Lower leg skin (tissue), 3 donors: ENCODE measurements around the gene PARD6B.

Source experiments
- POLR2A ChIP-seq, 2 donors: fragments of 450-650 bp; IDR thresholded peaks; one replicate each; pipeline ENCODE4 v1.6.1; 2016 to 2017; ENCODE audit warnings: antibody characterized with exemption in 2 of 2, mild to moderate bottlenecking in 1 of 2, moderate library complexity in 1 of 2
- TF ChIP-seq, protein P1 (sequence below), 3 donors: fragments of 450-650 bp; IDR thresholded peaks; one replicate each; pipeline ENCODE4 v1.5.1; 2016; ENCODE audit warnings: antibody characterized with exemption in 3 of 3, mild to moderate bottlenecking in 3 of 3, moderate library complexity in 2 of 3

DNA sequence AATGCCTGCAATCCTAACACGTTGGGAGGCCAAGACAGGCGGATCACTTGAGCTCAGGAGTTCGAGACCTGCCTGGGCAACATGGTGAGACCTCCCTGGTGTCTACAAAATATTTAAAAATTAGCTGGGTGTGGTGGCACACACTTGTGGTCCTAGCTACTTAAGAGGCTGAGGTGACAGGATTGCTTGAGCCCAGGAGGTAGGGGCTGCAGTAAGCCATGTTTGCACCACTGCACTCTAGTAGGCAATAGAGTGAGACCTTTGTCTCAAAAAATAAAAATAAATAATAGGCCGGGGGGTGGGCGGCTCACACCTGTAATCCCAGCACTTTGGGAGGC lies 21.8 kb upstream of the PARD6B start:
- no peak for TF ChIP-seq POLR2A (IDR thresholded peaks at IDR 0.05)
- TF ChIP-seq, protein P1, sequence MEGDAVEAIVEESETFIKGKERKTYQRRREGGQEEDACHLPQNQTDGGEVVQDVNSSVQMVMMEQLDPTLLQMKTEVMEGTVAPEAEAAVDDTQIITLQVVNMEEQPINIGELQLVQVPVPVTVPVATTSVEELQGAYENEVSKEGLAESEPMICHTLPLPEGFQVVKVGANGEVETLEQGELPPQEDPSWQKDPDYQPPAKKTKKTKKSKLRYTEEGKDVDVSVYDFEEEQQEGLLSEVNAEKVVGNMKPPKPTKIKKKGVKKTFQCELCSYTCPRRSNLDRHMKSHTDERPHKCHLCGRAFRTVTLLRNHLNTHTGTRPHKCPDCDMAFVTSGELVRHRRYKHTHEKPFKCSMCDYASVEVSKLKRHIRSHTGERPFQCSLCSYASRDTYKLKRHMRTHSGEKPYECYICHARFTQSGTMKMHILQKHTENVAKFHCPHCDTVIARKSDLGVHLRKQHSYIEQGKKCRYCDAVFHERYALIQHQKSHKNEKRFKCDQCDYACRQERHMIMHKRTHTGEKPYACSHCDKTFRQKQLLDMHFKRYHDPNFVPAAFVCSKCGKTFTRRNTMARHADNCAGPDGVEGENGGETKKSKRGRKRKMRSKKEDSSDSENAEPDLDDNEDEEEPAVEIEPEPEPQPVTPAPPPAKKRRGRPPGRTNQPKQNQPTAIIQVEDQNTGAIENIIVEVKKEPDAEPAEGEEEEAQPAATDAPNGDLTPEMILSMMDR (IDR thresholded peaks at IDR 0.05) = no peak
